ENCODE measurements around the gene ITPR3.

The ITPR3 gene

GRCh38 chr6:33591424-33592032 is 29.6 kb upstream of the ITPR3 start:
- no peak for DNase-seq

- DNase-seq: no peak
These were observed 28.9 kb upstream of the ITPR3 start for GRCh38 chr6:33592280-33592594.

- DNase-seq: peak; percentile 47
These were observed 28.3 kb upstream of the ITPR3 start for GRCh38 chr6:33592595-33593413.

- DNase-seq: no peak
These were observed 27.8 kb upstream of the ITPR3 start for GRCh38 chr6:33593414-33593727.

- DNase-seq: no peak
These were observed 25.9 kb upstream of the ITPR3 start for GRCh38 chr6:33595001-33595846.

- peak; percentile 43 for DNase-seq
These were observed 24.2 kb upstream of the ITPR3 start for GRCh38 chr6:33596894-33597293.

GRCh38 chr6:33597551-33598322 is 23.4 kb upstream of the ITPR3 start:
- no peak for DNase-seq

- no peak for DNase-seq
These were observed 21.6 kb upstream of the ITPR3 start for GRCh38 chr6:33599413-33599938.

GRCh38 chr6:33600761-33601160 is 20.4 kb upstream of the ITPR3 start:
- no peak for DNase-seq

GRCh38 chr6:33602180-33602579 is 18.9 kb upstream of the ITPR3 start:
- DNase-seq: no peak

- no peak for DNase-seq
These were observed 15.9 kb upstream of the ITPR3 start for GRCh38 chr6:33604941-33605854.

- DNase-seq: no peak
These were observed 14.5 kb upstream of the ITPR3 start for GRCh38 chr6:33606642-33607041.

GRCh38 chr6:33607126-33607783 is 13.9 kb upstream of the ITPR3 start:
- no peak for DNase-seq

- DNase-seq: peak; percentile 66
These were observed 13.3 kb upstream of the ITPR3 start for GRCh38 chr6:33607784-33608161.

- DNase-seq: no peak
These were observed 12.1 kb upstream of the ITPR3 start for GRCh38 chr6:33609019-33609418.

- no peak for DNase-seq
These were observed 11.6 kb upstream of the ITPR3 start for GRCh38 chr6:33609528-33609927.

GRCh38 chr6:33610067-33610466 is 11.1 kb upstream of the ITPR3 start:
- DNase-seq: no peak

- DNase-seq: no peak
These were observed 10.1 kb upstream of the ITPR3 start for GRCh38 chr6:33610779-33611732.

GRCh38 chr6:33613146-33613794 is 7.9 kb upstream of the ITPR3 start:
- DNase-seq: no peak

GRCh38 chr6:33613795-33614168 is 7.3 kb upstream of the ITPR3 start:
- DNase-seq: no peak
